ENCODE results near the gene THSD7B. TPM values are rescaled to one million over a fixed set of nuclear protein-coding genes. Genes with fewer than 3 reads are reported as not detected.

Gene THSD7B
- total and polyA plus RNA-seq, 2 of the 8 experiments (the other 6 are each of a cell fraction or from before 2014, with no cell fraction given) = 0.60 to 2.9 TPM

DNA sequence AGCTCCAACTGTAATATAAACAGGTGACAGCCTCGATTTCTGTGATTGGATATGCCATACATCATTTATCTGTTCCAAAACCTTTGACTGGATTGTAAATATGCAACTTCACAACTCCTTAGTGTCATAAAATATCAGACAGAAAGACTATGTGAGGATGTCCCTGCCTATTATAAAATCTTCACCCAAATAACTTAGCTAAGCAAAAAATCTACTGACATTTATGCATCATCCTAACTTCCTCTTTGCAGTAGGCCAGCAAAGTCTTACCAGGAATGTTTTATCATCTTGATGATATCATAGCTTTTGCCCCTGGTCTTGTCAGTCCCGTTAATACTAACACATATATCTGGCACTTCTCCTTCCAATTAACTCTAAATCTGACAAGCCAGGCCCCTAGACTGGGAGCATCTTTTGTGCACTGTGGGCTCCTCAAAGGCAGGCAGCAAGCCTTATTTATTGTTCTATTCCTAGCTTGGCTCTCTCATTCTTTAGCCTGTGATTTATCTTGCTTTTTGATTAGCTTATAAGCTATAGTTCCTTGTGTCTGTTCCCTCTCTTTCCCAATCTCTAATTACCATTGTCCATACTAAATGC is 842.5 kb downstream of the THSD7B start (continued):
- TF ChIP-seq, protein P1, sequence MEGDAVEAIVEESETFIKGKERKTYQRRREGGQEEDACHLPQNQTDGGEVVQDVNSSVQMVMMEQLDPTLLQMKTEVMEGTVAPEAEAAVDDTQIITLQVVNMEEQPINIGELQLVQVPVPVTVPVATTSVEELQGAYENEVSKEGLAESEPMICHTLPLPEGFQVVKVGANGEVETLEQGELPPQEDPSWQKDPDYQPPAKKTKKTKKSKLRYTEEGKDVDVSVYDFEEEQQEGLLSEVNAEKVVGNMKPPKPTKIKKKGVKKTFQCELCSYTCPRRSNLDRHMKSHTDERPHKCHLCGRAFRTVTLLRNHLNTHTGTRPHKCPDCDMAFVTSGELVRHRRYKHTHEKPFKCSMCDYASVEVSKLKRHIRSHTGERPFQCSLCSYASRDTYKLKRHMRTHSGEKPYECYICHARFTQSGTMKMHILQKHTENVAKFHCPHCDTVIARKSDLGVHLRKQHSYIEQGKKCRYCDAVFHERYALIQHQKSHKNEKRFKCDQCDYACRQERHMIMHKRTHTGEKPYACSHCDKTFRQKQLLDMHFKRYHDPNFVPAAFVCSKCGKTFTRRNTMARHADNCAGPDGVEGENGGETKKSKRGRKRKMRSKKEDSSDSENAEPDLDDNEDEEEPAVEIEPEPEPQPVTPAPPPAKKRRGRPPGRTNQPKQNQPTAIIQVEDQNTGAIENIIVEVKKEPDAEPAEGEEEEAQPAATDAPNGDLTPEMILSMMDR (IDR thresholded peaks at IDR 0.05; ENCODE audit: control extremely low read depth in 1 of 3, insufficient read depth in 1 of 3, low read depth in 1 of 3, low read length in 3 of 3) = no peak
- TF ChIP-seq CBX8 (IDR thresholded peaks at IDR 0.05; ENCODE audit: borderline replicate concordance, low read depth, low read length) (no peak), EGR1 (IDR thresholded peaks at IDR 0.05; ENCODE audit: borderline replicate concordance, low read depth, low read length) (no peak), HDAC6 (IDR thresholded peaks at IDR 0.05; ENCODE audit: low read depth, low read length) (no peak), TEAD4 (IDR thresholded peaks at IDR 0.05; ENCODE audit: low read depth, low read length) (no peak)
- TF ChIP-seq, protein P2, sequence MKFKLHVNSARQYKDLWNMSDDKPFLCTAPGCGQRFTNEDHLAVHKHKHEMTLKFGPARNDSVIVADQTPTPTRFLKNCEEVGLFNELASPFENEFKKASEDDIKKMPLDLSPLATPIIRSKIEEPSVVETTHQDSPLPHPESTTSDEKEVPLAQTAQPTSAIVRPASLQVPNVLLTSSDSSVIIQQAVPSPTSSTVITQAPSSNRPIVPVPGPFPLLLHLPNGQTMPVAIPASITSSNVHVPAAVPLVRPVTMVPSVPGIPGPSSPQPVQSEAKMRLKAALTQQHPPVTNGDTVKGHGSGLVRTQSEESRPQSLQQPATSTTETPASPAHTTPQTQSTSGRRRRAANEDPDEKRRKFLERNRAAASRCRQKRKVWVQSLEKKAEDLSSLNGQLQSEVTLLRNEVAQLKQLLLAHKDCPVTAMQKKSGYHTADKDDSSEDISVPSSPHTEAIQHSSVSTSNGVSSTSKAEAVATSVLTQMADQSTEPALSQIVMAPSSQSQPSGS (IDR thresholded peaks at IDR 0.05; ENCODE audit: low read length) = no peak
